Prostate gland (tissue), 2 donors: Measurements from ENCODE around the gene TTLL10. TPM values are rescaled to one million over a fixed set of nuclear protein-coding genes. Genes with fewer than 3 reads are reported as not detected.

Experiments
- DNase-seq: peaks from one replicate; pipeline ENCODE4 v3.0.0-alpha.2; 2019; ENCODE audit warnings: low spot score
- H3K27ac ChIP-seq, 2 donors: fragments of 200-600 bp; sonication (generic); 2 replicates each; pipeline ENCODE4 v1.5.1; 2017 to 2019
- H3K27me3 ChIP-seq: fragments of 200-600 bp; sonication (generic); replicated peaks from 2 replicates; pipeline ENCODE4 v1.5.1; 2019; ENCODE audit not compliant: insufficient read depth
- H3K36me3 ChIP-seq, 2 donors: fragments of 200-600 bp; sonication (generic); 1 replicate in 1 of 2; 2 replicates in 1 of 2; pipeline versions ENCODE4 v1.5.1 to v1.8.1; 2017 to 2019
- H3K4me1 ChIP-seq: fragments of 200-600 bp; sonication (generic); replicated peaks from 2 replicates; pipeline ENCODE4 v1.5.1; 2019
- H3K4me3 ChIP-seq, 2 donors: fragments of 200-600 bp; sonication (generic); 2 replicates each; pipeline ENCODE4 v1.5.1; 2017 to 2019
- H3K9me3 ChIP-seq: fragments of 200-600 bp; sonication (generic); 2 replicates; pipeline ENCODE4 v1.5.1; 2017
- CTCF ChIP-seq, 4 experiments: fragments of 200-600 bp in 2 of 4; fragments of 450-650 bp in 2 of 4; sonication (generic) in 2 of 4; IDR thresholded peaks; 1 replicate in 3 of 4; 2 replicates in 1 of 4; pipeline ENCODE4 v1.5.1; 2016 to 2019; ENCODE audit warnings: antibody characterized with exemption in 4 of 4, mild to moderate bottlenecking in 2 of 4, moderate library complexity in 2 of 4
- POLR2A ChIP-seq: fragments of 450-650 bp; IDR thresholded peaks from one replicate; pipeline ENCODE4 v1.6.1; 2016; ENCODE audit warnings: antibody characterized with exemption, mild to moderate bottlenecking
- POLR2AphosphoS5 ChIP-seq: sonication (generic); formaldehyde crosslinking; IDR thresholded peaks from one replicate; pipeline ENCODE4 v1.6.1; 2017; ENCODE audit warnings: antibody characterized with exemption
- WGBS: methylation state at CpG from one replicate; pipeline ENCODE4 v1.1.5; 2018; 5-methylcytosine and 5-hydroxymethylcytosine counted together
- intact Hi-C: fragments of 100-400 bp; cut with DNase I; formaldehyde crosslinking; loops from one replicate; pipeline ENCODE4 v1.14.2; 2022
- total RNA-seq, 2 donors: library from RNA; depleted of rRNA; stranded (reverse); fragments of >200 nt; gene quantifications; one replicate each; pipeline ENCODE4 v1.1.0, GENCODE V29; 2016

The TTLL10 gene
- total RNA-seq, 2 donors from 2014 or later: 0.77 to 7.3 TPM

DNA sequence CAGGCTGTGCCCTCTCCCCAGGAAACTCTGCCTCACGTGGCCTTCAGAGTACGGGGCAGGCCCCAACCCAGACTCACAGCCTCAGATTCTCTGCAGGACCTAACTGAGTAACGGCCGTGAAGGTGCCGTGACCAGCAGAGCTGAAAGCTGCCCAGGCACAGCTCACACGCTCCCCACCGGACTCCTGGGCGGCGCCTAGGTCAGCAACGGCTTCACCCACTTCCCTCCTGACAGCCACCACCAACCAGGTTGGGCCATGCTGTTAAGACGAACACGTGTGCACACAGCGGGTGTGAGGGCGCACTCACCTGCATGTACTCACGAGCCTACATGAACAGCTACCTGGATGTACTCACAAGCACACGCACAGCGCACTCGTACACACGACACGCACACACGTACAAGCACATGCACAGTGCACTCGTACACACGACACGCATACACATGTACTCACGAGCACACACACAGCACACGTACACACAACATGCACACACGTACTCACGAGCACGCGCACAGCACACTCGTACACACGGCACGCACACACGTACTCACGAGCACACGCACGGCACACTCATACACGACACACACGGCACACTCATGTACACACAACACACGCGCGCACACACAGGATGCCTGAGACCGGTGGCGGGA, 49.0 kb downstream of the TTLL10 start:
- 97% methylated on average over 44 of the region's 44 CpGs for WGBS
- H3K36me3 ChIP-seq: peaks cover 7 to 24% of the 10 kb centered on the region in 2 donors
- H3K4me3 ChIP-seq: no peak overlapping the region
- no peaks in the 10 kb centered on the region for H3K9me3 ChIP-seq
- intact Hi-C loops: no loop called here
- no peak for DNase-seq
- H3K4me1 ChIP-seq: no peaks in the 10 kb centered on the region
- H3K27ac ChIP-seq: no peak overlapping the region
- no peaks in the 10 kb centered on the region for H3K27me3 ChIP-seq
- TF ChIP-seq CTCF (IDR thresholded peaks at IDR 0.05) (no peak), POLR2A (no peak), POLR2AphosphoS5 (no peak)

- Histone ChIP-seq H3K36me3 (peaks cover 8 to 27% of the 10 kb centered on the region in 2 donors), H3K9me3 (no peaks in the 10 kb centered on the region), H3K27me3 (no peaks in the 10 kb centered on the region), H3K4me3 (no peak overlapping the region), H3K4me1 (no peaks in the 10 kb centered on the region), H3K27ac (no peak overlapping the region)
- TF ChIP-seq POLR2A: no peak
- 94% methylated on average over 14 of the region's 15 CpGs for WGBS
- intact Hi-C loops: no loop called here
- DNase-seq: no peak
Measured at GRCh38 chr1:1223321-1223720, 49.6 kb downstream of the TTLL10 start.

- intact Hi-C loops: no loop called here
Measured at GRCh38 chr1:1223891-1224290, 50.2 kb downstream of the TTLL10 start.

GRCh38 chr1:1225238-1225845, 51.7 kb downstream of the TTLL10 start:
- intact Hi-C loops: no loop called here

More at GRCh38 chr1:1223891-1224290, 50.2 kb downstream of the TTLL10 start:
- H3K9me3 ChIP-seq: no peaks in the 10 kb centered on the region
- H3K27ac ChIP-seq: no peak overlapping the region
- no peaks in the 10 kb centered on the region for H3K4me1 ChIP-seq
- 93% methylated on average over 21 of the region's 21 CpGs for WGBS
- H3K27me3 ChIP-seq: no peaks in the 10 kb centered on the region
- TF ChIP-seq CTCF (IDR thresholded peaks at IDR 0.05) (no peak), POLR2AphosphoS5 (no peak)
- DNase-seq: no peak
- H3K36me3 ChIP-seq: peaks cover 12 to 27% of the 10 kb centered on the region in 2 donors
- no peak overlapping the region for H3K4me3 ChIP-seq

DNA sequence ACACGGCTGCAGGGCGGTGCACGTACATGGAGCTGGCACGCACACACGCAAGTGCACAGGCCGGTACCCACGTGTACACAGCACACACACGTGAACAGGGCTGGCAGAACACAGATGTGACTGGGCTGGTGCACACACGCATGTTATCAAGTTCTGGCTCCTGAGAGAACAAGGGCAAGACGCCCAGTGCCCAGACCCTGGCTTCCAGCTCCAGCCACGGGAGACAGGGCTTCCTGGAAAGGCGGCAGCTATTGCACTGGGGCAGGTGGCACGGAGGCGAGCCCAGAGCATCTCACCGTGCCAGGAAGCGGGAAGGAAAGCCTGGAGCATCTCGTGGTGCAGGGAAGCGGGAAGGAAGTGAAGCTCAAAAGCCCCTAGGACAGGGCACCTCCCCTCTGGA, 52.2 kb downstream of the TTLL10 start:
- Histone ChIP-seq H3K36me3 (peaks cover 12 to 27% of the 10 kb centered on the region in 2 donors), H3K9me3 (no peaks in the 10 kb centered on the region), H3K4me1 (peaks cover 15% of the 10 kb centered on the region), H3K27me3 (no peaks in the 10 kb centered on the region), H3K27ac (no peak overlapping the region), H3K4me3 (no peak overlapping the region)
- intact Hi-C loops: no loop called here
- TF ChIP-seq POLR2A (no peak), CTCF (IDR thresholded peaks at IDR 0.05) (no peak), POLR2AphosphoS5 (no peak)
- DNase-seq: no peak
- 85% methylated on average over 18 of the region's 18 CpGs for WGBS

More at GRCh38 chr1:1225238-1225845, 51.7 kb downstream of the TTLL10 start:
- DNase-seq: no peak
- Histone ChIP-seq H3K9me3 (no peaks in the 10 kb centered on the region), H3K36me3 (peaks cover 12 to 27% of the 10 kb centered on the region in 2 donors), H3K27ac (no peak overlapping the region), H3K4me3 (no peak overlapping the region), H3K4me1 (peaks cover 10% of the 10 kb centered on the region), H3K27me3 (no peaks in the 10 kb centered on the region)
- TF ChIP-seq POLR2A: no peak
- TF ChIP-seq CTCF (IDR thresholded peaks at IDR 0.05): no peak
- peak; percentile 5 for TF ChIP-seq POLR2AphosphoS5
- 78% methylated on average over 25 of the region's 34 CpGs for WGBS
